DMS 273 (cell line): ENCODE results near the gene ATOH8.
"Not testable (repeated sequence)": the region's sequence is repeated elsewhere in the genome, so short reads cannot be mapped to it uniquely, and the experiment has no call there.

ENCODE experiments used
- DNase-seq: peaks from one replicate; lab custom pipeline; 2025; ENCODE audit not compliant: unreplicated experiment; lab: John Stamatoyannopoulos, UW

The ATOH8 gene

DNA sequence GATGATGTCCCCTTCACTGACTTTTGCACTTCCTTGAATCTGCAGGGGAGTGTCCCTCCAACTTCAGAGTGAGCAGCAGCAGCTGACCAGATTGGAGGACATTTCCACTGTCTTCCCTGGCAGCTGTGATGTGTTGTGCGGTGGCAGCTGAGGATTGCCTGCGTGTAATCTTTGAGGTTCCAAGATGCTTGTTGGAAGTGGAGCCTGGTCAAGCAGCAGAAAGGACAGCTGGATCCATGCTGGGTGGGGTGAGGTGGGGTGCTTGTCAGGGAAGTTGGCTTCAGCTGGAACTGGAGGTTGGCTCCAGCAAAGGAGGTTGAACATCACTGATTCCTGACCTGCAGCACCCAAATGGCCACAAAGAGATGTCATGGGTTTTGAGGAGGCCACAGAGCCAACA is 70.2 kb downstream of the ATOH8 start:
- DNase-seq = no peak

DNA sequence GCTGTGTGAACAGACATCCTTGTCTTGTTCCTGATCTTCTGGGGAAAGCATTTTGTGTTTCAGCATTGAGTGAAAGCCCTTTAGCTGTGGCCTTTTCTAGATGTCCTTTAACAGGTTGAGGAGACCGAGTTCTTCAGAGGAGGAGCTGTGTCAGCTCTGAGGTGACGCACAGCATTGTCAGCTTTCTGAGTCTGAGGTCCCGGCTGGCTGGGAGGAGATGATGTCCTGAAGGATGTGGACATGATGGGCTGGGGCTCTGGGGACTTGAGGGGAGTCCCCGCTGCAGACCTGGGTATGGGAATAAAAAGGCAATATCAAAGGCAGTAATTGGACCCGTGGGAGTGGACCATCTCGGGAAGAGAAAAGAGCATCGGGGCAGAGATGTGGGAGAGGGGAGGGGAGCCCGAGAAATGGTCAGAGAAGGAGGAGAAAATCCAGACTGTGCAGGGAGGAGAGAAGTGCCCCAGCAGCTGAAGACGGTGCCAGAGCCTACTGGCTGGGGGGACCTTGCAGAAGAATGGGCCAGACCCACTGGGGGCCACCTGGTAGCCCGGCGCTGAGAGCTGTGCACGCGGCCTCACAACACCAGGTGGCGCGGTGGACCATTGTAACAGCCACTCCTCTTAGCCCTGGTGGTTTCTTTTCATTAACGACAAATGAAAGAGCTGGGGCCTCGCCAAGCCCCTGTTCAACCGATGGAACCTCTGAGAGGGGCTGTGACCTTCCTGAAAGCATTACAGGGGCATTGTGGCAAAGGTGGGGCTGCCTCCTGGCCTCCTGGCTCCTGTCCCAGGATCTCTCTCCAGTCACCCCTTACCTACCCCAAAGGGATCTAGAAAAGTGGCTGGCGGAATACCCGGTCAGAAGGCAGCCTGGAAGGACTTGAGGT is 73.4 kb downstream of the ATOH8 start:
- DNase-seq = peak; percentile 91

DNA sequence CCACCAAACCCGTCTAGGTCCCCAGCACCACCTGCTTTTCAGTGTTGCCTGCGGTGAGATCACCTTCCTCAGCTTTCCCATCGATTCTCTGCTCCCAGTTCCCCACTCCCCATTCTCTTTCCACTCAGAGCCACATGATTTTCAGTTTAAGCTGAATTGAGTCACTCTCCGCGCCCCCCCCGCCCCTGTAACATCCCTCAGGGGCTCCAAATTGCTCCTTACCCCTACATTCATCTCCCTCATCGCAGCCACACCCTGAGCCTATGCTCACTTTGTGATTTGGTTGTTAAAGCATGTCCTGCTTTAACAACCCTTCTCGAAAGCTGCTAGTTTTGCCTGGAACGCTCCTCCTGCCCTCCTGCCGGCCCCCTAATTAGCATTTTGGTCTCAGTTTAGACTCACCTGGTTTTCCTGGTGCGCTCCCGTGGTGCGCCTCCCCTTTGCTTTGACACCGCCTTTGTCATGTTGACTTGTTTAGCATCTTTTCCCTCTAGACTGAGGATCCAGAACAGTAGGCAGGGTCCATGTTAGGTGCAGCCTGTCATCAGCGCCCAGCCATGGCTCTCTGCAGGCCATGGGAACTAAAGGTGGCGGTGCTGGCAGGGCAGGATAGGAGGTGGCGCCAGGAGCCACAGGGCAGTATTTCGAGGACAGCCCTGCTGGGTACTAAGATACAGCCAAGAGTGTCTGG is 74.2 kb downstream of the ATOH8 start:
- DNase-seq = no peak

DNA sequence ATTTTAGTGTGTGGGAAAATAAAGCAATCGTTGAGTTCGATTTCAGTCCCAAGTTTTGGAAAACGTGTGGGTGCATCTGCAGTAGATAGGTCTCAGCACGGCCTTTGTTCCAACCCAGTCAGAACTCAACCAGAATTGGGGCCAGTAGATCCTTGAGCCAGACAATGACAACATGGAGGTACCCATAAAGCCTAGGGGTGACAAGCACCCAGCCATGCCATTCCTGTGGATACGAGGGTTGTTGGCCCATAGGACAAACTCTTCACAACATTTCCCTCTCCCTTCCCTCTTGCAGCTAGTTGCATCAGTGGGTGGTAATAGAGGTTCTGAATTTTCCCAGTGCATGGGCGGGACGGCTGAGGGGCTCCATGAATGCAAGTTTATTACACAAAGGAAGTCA is 74.9 kb downstream of the ATOH8 start:
- no peak for DNase-seq

DNA sequence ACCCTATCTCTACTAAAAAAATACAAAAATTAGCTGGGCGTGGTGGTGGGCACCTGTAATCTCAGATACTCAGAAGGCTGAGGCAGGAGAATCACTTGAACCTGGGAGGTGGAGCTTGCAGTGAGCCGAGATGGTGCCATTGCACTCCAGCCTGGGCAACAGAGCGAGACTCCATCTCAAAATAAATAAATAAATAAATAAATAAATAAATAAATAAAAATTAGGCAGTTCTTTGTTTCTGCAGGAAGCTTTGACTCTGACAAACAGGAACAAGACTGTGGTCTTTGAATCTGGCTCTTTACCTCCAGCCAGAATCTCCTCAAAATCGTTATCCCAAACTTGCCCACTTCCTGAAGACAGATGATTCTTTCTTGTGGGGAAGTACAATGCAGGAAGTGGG is 75.6 kb downstream of the ATOH8 start:
- DNase-seq = not testable (repeated sequence)

DNA sequence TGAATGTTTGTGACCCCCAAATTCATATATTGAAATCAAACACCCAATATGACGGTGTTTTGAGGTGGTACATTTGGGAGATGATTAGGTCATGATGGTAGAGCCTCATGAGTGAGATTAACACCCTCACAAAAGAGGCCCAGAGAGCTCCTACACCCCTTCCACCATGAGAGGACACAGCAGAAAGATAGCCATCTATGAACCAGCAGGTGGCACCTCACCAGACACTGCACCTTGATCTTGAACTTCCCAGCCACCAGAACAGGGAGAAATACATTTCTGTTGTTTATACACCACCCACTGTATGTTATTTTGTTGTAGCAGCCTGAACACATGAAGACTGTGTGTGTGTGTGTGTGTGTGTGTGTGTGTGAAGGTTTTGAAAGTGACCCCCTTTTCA is 76.9 kb downstream of the ATOH8 start:
- no peak for DNase-seq

DNA sequence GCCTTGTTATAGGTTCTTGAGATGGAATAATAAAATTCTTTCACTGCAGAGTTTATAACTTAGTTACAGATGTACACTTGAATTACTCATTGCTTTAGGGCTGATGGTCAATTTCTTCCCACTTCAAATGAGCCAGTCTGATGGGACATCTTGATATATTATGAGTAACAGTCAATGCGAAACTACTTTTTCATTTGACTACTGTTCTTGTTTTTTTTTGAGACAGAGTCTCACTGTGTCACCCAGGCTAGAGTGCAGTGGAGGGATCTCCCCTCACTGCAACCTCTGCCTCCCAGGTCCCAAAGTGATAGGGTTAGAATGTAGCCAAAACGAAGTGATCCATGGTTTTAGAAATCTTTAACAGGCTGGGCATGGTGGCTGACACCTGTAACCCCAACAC is 77.9 kb downstream of the ATOH8 start:
- DNase-seq = no peak

DNA sequence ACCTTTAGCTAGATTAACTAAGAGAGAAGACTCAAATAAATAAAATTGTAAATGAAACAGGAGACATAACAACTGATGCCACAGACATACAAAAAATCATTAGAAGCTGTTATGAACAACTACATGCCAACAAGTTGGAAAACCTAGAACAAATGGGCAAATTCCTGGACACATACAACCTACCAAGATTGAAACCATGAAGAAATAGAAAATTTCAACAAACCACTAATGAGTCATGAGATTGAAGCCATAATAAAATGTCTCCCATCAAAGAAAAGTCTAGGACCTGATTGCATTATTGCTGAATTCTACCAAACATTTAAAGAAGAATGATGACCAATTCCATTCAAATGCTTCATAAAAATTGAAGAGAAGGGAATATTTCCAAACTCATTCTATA is 80.7 kb downstream of the ATOH8 start:
- DNase-seq = no peak
